ENCODE data around the gene OPN1SW.

OPN1SW gene

DNA sequence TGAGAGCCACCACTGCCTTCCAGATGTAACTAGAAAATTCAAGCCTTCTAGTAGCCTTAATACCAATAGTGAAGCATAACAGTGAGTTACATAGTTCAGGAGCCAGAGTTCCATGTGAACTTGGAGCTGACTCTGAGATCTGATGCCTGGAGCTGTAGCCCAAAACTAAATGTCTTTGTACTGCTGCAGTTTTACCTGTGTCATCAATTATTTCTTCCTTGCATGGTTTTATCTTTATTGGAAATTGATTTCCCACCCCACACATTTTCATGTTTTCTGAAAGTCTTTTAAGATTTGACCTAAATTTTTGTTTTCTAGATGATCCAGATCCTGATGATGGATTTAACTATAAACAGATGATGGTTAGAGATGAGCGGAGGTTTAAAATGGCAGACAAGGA lies 17.0 kb downstream of the OPN1SW start:
- no peak for DNase-seq (ENCODE audit: low read depth)

DNA sequence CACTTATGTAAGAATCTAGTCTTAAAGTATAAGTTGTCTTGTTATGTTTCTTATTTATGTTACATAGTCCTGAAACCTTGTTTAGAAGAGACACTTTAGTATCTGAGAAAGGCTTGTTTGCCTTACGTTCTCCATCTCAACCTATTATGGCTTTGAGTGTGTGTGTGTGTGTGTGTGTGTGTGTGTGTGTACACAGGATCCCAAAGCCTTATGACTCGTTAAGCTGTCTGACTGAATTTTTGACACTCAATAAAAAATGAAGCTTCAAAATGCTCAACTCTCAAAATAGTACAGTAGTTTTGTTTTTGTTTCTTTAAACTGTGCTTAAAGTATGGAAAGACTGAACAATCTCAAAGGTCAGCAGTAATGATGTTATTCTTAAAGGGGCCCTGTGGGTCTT lies 18.4 kb downstream of the OPN1SW start:
- DNase-seq (ENCODE audit: low read depth): no peak

DNA sequence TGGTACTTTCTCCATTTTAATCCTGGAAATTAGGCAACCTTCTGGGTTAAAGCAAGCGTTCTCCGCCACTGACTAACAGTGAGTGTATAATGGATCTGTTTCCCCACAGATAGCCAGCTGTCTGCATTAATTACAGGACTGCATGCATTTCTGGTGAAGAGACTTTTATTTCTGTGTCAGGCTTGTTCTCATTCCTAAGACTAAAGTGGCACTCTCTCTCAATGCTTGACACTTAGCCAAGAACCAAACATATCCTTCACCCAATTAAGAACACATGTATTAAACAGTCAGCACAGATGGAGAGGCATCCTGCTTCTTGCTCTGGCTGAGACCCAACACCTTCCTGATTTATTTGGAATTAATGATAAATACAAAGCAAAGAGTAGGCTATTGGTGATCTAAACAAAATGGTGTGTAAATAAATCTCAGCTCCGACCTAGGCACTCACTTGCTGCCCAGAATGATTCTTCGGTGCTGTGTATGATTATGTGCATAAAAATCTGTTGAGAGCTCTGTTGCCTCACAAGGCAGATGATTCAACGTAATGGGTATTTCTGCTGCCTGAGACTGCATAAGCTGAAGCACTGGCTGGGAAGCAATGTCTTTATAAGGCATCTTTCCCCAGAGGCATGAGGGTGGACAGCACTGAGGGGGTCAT lies 19.6 kb downstream of the OPN1SW start:
- DNase-seq (ENCODE audit: low read depth): no peak

GRCh38 chr7:128755075-128755818 lies 20.3 kb downstream of the OPN1SW start:
- no peak for DNase-seq (ENCODE audit: low read depth)

DNA sequence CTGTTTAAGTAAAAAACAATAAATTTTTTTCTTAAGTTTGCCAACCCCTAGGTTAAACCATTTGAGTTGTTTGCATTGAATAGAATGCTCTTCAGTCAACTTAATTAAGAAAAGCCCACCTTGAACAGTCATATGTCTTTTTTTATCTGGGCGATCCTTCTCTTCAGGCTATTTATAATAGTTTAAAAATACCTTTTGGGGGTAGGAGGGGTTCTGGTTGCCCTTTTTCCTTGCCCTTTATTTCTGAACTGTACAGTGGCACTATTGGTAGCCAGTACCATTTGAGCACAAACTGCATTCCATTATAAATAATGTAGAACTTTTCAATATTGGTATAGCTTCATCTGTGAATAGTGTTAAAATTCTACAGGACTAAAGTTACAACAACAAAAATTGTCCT lies 23.3 kb downstream of the OPN1SW start:
- DNase-seq (ENCODE audit: low read depth): no peak

DNA sequence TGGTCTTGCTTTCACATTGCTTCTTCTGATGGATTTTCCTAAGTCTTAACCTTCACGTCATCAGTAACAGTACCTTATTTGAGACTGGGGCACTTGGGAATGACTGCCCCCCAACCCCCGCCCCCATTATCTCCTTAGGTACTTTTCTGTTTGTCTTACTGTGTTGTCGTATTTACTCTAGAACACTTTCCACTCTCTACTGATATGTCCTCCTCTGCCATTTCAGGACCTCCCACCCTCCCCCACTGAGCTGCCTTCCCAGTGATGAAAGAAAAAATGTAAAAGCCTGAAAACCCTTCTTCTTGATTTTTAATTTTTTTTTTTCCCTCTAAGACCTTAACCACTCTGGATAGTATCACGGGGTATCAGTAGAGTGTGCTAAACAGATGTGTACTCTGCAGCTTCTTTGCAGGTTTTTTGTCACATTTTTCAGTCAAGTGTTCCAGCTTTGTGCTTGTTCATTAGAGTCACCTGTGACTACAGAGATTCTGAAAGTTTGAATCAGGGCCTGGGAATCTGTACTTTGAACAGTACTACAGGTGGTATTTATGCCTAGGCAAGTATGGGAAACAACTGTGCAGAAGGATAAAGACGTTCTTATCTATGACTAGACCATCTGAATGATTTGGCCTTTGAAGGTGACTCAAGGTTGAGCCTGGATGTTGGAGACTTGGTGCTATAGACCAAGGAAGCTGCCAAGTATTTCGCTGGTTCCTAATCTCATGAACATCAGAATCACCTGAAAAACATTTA lies 28.1 kb downstream of the OPN1SW start:
- no peak for DNase-seq (ENCODE audit: low read depth)

DNA sequence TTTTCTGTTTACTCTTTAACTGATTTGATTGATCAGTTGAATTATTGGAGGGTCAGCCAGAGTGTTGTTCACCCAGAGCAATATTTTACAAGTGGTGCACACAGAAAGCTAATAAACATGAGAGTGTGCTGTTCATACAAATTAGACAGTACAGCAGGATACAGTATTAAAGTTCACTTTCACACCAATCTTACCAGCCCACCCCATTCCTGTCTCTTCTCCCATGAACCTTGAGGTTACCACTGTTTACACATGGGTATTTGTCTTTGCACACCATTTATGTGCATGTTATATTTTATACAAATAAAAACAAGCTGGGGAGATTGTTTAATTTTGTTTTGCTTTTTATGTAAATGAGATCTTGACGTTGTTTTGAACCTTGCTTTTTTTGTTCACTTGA lies 29.9 kb downstream of the OPN1SW start:
- DNase-seq (ENCODE audit: low read depth): no peak

DNA sequence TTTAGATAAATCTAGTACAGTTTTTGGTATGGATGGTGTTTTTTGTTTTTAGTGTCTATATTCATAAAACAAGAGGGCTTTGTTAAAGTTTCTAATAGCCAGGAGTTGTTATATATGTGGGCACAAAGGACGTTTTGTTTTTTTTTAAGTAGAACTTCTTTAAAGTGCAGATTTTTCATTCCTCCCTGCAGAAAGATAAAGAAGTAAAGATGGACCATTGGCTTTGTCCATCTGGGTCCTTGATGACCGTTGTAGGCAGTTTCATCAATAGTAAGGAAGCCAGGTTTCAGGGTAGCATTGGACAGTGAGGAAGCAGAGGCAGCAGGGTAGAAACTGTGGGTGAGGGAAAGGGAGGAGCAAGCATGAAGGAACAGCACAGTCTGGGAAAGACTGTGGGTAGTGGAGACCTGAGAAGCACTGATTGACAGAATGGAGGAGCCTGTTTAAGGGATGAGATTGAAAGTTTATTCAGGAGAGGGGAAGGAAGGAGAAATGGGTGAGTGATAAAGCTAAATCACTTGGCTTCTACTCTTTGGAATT lies 31.2 kb downstream of the OPN1SW start:
- DNase-seq (ENCODE audit: low read depth): no peak

DNA sequence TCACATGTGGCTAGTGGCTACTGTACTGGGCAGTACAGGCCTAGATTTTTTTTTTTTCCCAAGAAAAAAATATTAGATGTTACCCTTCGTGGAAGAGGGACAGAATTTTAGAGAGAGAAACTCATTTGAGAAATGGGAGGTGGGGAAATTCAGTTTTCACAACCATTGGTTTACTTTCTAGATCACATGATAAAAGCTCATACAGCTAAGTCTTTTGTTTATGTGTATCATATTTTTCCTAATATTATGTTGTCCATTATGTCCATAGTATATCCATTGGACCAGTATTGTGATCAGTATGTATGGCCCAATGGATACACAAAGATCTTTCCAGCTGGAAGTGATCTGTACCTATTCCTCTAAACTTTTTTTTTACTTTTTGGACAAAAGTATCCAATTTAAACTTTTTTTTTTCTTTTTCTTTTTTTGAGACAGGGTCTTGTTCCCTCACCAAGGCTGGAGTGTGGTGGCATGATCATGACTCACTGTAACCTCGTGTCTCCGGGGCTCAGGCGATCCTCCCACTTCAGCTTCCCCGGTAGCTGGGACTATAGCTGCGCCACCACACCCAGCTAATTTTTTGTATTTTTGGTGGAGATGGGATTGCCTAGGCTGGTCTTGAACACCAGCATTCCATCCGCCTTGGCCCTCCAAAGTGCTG lies 32.4 kb downstream of the OPN1SW start:
- DNase-seq (ENCODE audit: low read depth): no peak

DNA sequence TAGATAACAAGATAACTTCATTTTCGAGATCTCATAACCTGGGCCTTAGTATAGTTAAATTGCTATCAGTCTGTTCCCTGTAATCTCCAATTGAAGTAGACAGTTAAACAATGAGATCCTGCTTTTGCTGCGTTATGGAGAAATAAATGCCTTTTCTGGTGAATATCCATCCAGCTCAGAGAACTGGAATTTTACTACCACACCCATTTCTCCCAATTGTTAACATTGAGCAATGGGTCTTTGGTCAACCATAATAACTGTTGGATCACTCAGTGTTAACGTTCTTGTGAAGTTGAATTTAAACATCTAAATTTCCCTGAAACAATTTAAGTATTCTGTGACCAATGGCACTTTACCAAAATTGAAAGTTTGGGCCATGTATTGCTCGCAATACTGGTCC lies 33.4 kb downstream of the OPN1SW start:
- no peak for DNase-seq (ENCODE audit: low read depth)

DNA sequence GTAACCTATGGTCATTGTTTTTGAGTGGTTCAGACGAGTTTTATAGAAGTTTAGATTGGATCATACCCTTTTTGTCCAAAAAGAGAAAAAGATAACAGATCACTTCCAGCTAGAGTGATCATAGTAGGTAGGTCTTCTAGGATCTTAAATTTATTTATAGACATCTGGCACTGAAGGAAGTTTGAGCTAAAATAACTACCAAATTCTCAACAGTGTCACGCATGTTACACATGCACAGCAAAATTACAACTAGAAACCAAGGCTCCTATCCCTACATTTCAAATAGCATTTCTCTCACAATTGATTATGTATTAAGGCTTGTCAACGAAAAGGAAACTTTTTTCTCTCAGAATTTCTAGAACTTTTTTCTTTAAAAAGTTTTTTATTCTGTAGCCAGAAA lies 34.1 kb downstream of the OPN1SW start:
- no peak for DNase-seq (ENCODE audit: low read depth)

- DNase-seq (ENCODE audit: low read depth): no peak
These were observed 34.6 kb downstream of the OPN1SW start for GRCh38 chr7:128740996-128741395.

DNA sequence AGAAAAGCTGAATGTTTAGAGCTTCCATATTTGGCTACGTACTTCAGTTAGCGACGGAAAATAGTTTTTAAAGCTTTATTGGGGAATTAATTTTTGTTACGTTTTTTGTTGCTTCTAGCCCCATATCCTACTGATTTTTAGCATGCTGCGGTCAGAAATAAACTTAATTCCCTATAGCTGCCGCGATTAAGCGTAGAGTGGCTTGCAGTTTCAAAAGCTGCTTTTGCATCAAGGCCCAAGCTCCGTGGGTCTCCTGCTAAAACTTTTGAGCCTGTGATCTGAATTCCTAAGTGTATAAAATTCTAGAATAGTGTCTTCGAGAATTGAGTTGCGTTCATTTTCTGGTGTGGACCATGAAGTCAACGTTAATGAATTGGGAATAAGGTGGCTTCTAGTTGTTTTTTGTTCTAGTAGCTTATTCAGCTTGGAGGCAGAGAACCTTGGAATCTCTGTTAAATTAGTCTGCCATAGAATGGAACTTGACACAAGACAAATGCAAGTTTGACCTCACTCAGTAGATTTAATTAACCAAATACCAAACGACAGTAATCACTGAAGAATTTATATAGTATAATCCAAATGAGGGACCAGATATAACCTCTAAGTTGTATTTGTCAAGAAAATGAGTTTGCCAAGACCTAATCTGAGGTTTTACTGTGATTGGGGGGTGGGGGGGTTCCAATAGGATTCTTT lies 35.5 kb downstream of the OPN1SW start:
- no peak for DNase-seq (ENCODE audit: low read depth)

GRCh38 chr7:128739048-128739962 lies 36.3 kb downstream of the OPN1SW start, which contains the start of gene CALU:
Gene CALU (plus strand): TSS chr7:128739359. CDS start chr7:128748584, 9,225 bp downstream.
- peak; percentile 92 for DNase-seq (ENCODE audit: low read depth)

GRCh38 chr7:128738570-128739047 lies 37.0 kb downstream of the OPN1SW start:
- DNase-seq (ENCODE audit: low read depth): no peak

DNA sequence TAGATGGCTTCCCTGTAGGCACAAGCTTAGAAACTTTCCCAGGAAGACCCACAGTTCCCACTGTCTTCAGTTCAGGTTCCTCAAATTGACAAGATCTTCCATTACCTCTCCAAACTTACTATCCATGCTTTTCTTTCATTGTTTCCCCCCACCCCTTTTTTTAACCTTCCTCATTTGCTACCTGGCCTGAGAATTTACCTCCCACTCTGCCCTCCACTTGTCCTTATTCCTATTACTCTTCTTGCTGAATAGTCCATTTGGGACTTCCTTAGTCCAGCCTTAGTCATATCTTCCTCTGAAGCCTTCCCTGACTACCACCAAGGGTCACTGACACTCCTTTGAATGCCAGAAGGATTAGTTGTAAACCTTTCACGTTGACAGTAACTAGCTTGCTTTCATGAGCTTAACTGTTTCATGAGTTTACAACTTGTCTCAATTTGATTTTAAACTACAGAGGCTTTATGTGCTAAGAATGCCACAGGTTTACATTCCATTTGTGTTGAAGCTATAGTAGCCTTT lies 37.7 kb downstream of the OPN1SW start:
- no peak for DNase-seq (ENCODE audit: low read depth)

GRCh38 chr7:128737441-128737840 lies 38.2 kb downstream of the OPN1SW start:
- DNase-seq (ENCODE audit: low read depth): no peak

DNA sequence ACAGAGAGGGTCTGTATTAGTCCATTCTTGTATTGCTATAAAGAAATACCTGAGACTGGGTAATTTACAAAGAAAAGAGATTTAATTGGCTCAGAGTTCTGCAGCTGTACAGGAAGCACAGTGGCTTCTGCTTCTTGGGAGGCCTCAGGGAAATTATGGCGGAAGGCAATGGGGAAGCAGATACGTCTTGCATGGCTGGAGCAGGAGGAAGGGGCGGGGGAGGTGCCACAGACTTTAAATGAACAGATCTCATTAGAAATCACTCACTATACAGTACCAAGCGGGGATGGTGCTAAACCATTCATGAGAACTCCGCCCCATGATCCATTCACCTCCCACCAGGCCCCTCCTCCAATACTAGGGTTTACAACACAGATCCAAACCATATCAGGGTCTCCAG lies 40.2 kb downstream of the OPN1SW start:
- DNase-seq (ENCODE audit: low read depth): no peak

- no peak for DNase-seq (ENCODE audit: low read depth)
These were observed 40.7 kb downstream of the OPN1SW start for GRCh38 chr7:128734890-128735289.

DNA sequence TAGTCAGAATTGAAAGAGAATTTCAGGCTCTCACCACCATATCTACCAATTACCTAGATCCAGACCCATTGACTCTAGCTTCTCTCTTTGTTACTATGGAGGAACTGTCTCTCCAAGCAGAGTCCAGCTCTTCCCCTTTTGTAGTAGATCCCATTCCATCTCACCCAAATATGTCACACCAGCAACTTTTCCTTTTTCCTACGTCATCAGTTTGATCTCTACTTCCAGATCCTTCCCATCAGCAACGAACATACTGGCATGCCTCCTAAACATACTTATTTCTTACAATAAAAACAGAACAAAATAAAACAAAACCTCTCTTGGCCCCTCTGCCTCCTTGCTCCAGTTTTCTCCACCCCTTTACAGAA lies 42.3 kb downstream of the OPN1SW start:
- DNase-seq (ENCODE audit: low read depth): no peak
